GM12878 (cell line): ENCODE results near the gene WDR48. TPM values are rescaled to one million over a fixed set of nuclear protein-coding genes. Genes with fewer than 3 reads are reported as not detected.

Source experiments
- ATAC-seq: fragments of 200-7000 bp; cut with Tn5 transposase; 3 replicates; pipeline ENCODE4 v1.9.1; 2020; ENCODE audit warnings: mild to moderate bottlenecking, moderate library complexity
- BruUV-seq: library from RNA; stranded (reverse); fragments of 400-500 nt; replicated peaks from 2 replicates; lab custom pipeline; 2021; lab: Mats Ljungman, UMichigan
- CTCF ChIA-PET: fragments of 300-600 bp; sonication (Branson Sonifier 250); formaldehyde crosslinking; extraction: SDS; loops from one replicate; lab custom pipeline; 2021; ENCODE audit warnings: inconsistent platforms; lab: Yijun Ruan, JAX
- POLR2A ChIA-PET: fragments of 350-600 bp; formaldehyde crosslinking; extraction: SDS; loops from one replicate; lab custom pipeline; 2021; ENCODE audit warnings: inconsistent platforms; lab: Charles Lee
- RAD21 ChIA-PET: fragments of 300-600 bp; sonication (Branson Sonifier 250); formaldehyde crosslinking; loops from one replicate; lab custom pipeline; 2023; ENCODE audit warnings: antibody characterized with exemption; ENCODE audit not compliant: unreplicated experiment; lab: Charles Lee
- SMC1A ChIA-PET: fragments of 300-600 bp; sonication (Branson Sonifier 250); formaldehyde crosslinking; loops from one replicate; lab custom pipeline; 2023; ENCODE audit not compliant: unreplicated experiment, uncharacterized antibody; lab: Charles Lee
- DNase-seq: peaks from one replicate; pipeline ENCODE4 v3.0.0-alpha.2; 2011; ENCODE audit warnings: low read depth, low spot score
- FAIRE-seq: peaks from 3 replicates; lab custom pipeline; 2011; peaks lifted over from hg19 to GRCh38; lab: Jason Lieb, UNC
- H2AFZ ChIP-seq: 2 replicates; pipeline ENCODE4 v1.6.0; 2011; ENCODE audit warnings: low read depth, low read length, control low read depth; ENCODE audit not compliant: control insufficient read depth
- H3K27ac ChIP-seq: 2 replicates; pipeline ENCODE4 v1.5.1; 2011; ENCODE audit warnings: control low read depth; ENCODE audit not compliant: control insufficient read depth, insufficient read depth
- H3K27me3 ChIP-seq, 2 experiments: replicated peaks in 1 of 2; 2 replicates each; pipeline versions ENCODE4 v1.6.0 to v1.6.1; 2011; ENCODE audit warnings: low read length in 1 of 2; ENCODE audit not compliant: control insufficient read depth in 2 of 2, insufficient read depth in 2 of 2
- H3K36me3 ChIP-seq, 2 experiments: 2 replicates each; pipeline ENCODE4 v1.5.1; 2011; ENCODE audit warnings: low read length in 1 of 2; ENCODE audit not compliant: control insufficient read depth in 2 of 2, insufficient read depth in 2 of 2
- H3K4me1 ChIP-seq: 2 replicates; pipeline ENCODE4 v1.6.1; 2011; ENCODE audit warnings: mild to moderate bottlenecking, low read length, moderate library complexity, mixed read lengths; ENCODE audit not compliant: control insufficient read depth, insufficient read depth
- H3K4me2 ChIP-seq: 2 replicates; pipeline ENCODE4 v1.6.0; 2011; ENCODE audit warnings: control low read depth; ENCODE audit not compliant: control insufficient read depth, insufficient read depth
- H3K4me3 ChIP-seq: fragments of 200-600 bp; sonication (generic); 2 replicates; pipeline ENCODE4 v1.5.1; 2016
- H3K79me2 ChIP-seq: 2 replicates; pipeline ENCODE4 v1.6.0; 2011; ENCODE audit warnings: low read length; ENCODE audit not compliant: control insufficient read depth, insufficient read depth
- H3K9ac ChIP-seq: 2 replicates; pipeline ENCODE4 v1.8.0; 2011; ENCODE audit warnings: low read length, control low read depth, mixed read lengths; ENCODE audit not compliant: control insufficient read depth, insufficient read depth
- H3K9me3 ChIP-seq: replicated peaks from 3 replicates; pipeline ENCODE4 v1.5.1; 2011; ENCODE audit warnings: mild to moderate bottlenecking, low read length; ENCODE audit not compliant: control insufficient read depth, insufficient read depth
- H4K20me1 ChIP-seq: 2 replicates; pipeline ENCODE4 v1.6.0; 2011; ENCODE audit not compliant: control insufficient read depth, insufficient read depth
- BMI1 ChIP-seq: fragments of 450-650 bp; IDR thresholded peaks from 2 replicates; pipeline ENCODE4 v1.6.1; 2016; ENCODE audit warnings: mild to moderate bottlenecking, moderate library complexity, borderline replicate concordance
- CUX1 ChIP-seq: IDR thresholded peaks from 2 replicates; pipeline ENCODE4 v1.6.1; 2012; ENCODE audit warnings: improper control_type of control experiment, low read depth, low read length; ENCODE audit not compliant: insufficient replicate concordance
- DPF2 ChIP-seq: fragments of 450-650 bp; IDR thresholded peaks from 2 replicates; pipeline ENCODE4 v1.6.1; 2017; ENCODE audit warnings: mild to moderate bottlenecking
- FOXK2 ChIP-seq: fragments of 450-650 bp; IDR thresholded peaks from 2 replicates; pipeline ENCODE4 v1.6.1; 2017; ENCODE audit warnings: mild to moderate bottlenecking, moderate library complexity
- GABPA ChIP-seq: IDR thresholded peaks from 2 replicates; pipeline ENCODE4 v1.6.1; 2014; ENCODE audit warnings: antibody characterized with exemption, low read depth, mild to moderate bottlenecking, inconsistent platforms
- HDAC2 ChIP-seq: fragments of 200-600 bp; sonication (generic); IDR thresholded peaks from 2 replicates; pipeline ENCODE4 v1.6.1; 2017
- HDAC6 ChIP-seq: fragments of 200-600 bp; sonication (generic); IDR thresholded peaks from one replicate; pipeline ENCODE4 v1.8.0; 2017; ENCODE audit warnings: antibody characterized with exemption; ENCODE audit not compliant: unreplicated experiment
- LARP7 ChIP-seq: fragments of 450-650 bp; IDR thresholded peaks from 2 replicates; pipeline ENCODE4 v1.6.1; 2017; ENCODE audit warnings: mild to moderate bottlenecking
- MLLT1 ChIP-seq: fragments of 450-650 bp; IDR thresholded peaks from 2 replicates; pipeline ENCODE4 v1.6.1; 2016; ENCODE audit warnings: mild to moderate bottlenecking
- RUNX3 ChIP-seq: IDR thresholded peaks from 2 replicates; pipeline ENCODE4 v1.6.1; 2012; ENCODE audit warnings: low read length, inconsistent platforms
- SP1 ChIP-seq: IDR thresholded peaks from one replicate; pipeline ENCODE4 v1.6.1; 2011; ENCODE audit warnings: low read depth, low read length
- WGBS: methylation state at CpG from one replicate; pipeline ENCODE4 v1.1.6; 2016; ENCODE audit warnings: low lambda C conversion rate; ENCODE audit not compliant: insufficient replicate concordance, insufficient coverage; ENCODE audit errors: missing lambda C conversion rate; 5-methylcytosine and 5-hydroxymethylcytosine counted together
- in situ Hi-C: fragments of 300-500 bp; cut with MboI; formaldehyde crosslinking; loops from 9 replicates; pipeline ENCODE4 v1.14.3; 2018; ENCODE audit warnings: mixed read lengths
- intact Hi-C: fragments of 100-400 bp; cut with micrococcal nuclease; formaldehyde crosslinking; loops from one replicate; pipeline ENCODE4 v1.14.2; 2022; ENCODE audit not compliant: unreplicated experiment
- polyA plus RNA-seq, 11 experiments: library from polyadenylated mRNA; depleted of rRNA in 4 of 11; unstranded in 6 of 11; stranded (reverse) in 5 of 11; fragments of >200 nt; fragmentation: Nextera tagmentation in 4 of 11; fragmentation: Illumina TruSeq in 1 of 11; extraction: Ambion mirVana in 4 of 11; extraction: Trizol in 1 of 11; gene quantifications; 1 replicate in 1 of 11; 2 replicates in 10 of 11; pipeline versions ENCODE4 v1.2.1 to v1.2.3, GENCODE V29; 2011 to 2016; ENCODE audit warnings: inconsistent platforms in 2 of 11, missing spikeins in 2 of 11, low read depth in 1 of 11
- total RNA-seq, 4 experiments: library from RNA; depleted of rRNA in 3 of 4; stranded (reverse); fragments of >200 nt in 3 of 4; fragmentation: Illumina TruSeq in 1 of 4; extraction: Trizol in 1 of 4; gene quantifications; 2 replicates each; pipeline versions ENCODE4 v1.2.1 to v1.2.3, GENCODE V29; 2013 to 2021

WDR48 gene
- total and polyA plus RNA-seq, 10 of the 15 experiments (the other 5 are each of a cell fraction or from before 2014, with no cell fraction given): 16.8 to 43.8 (median 29.0) TPM

- H3K36me3 ChIP-seq: no peaks in the 10 kb centered on the region; a peak in 1 of 4 replicates
- TF ChIP-seq FOXK2 (no peak), BMI1 (no peak)
- no peaks in the 10 kb centered on the region for H4K20me1 ChIP-seq
- no peak for FAIRE-seq
- no peak for ATAC-seq
- 87% methylated on average over 7 of the region's 7 CpGs for WGBS
- no peaks in the 10 kb centered on the region for H3K79me2 ChIP-seq
- DNase-seq: no peak
- no peaks in the 10 kb centered on the region for H3K27me3 ChIP-seq
- ChIA-PET SMC1A (interaction anchor here (1.0 to 4.8 kb wide), 4 partner anchors 20 to 159 kb away, joined by 4 to 45 read pairs (median 24); partner anchors contain the start of gene XIRP1), RAD21 (interaction anchor here (3.3 kb wide), 1 partner anchor 162 kb away, joined by 14 read pairs; no protein-coding TSS in a partner anchor), POLR2A (no interaction called here), CTCF (interaction anchor here (0.6 to 3.2 kb wide), 3 partner anchors 20 to 159 kb away, joined by 3 to 15 read pairs (median 4); no protein-coding TSS in a partner anchor)
- intact Hi-C loops (no loop called here), in situ Hi-C loops (no loop called here)
- H3K4me3 ChIP-seq: no peak overlapping the region
- no TSS peak for BruUV-seq
- H2AFZ ChIP-seq: no peak overlapping the region
- peaks cover 15% of the 10 kb centered on the region for H3K4me1 ChIP-seq
- H3K9me3 ChIP-seq: no peaks in the 10 kb centered on the region
- H3K4me2 ChIP-seq: no peak overlapping the region
- no peak overlapping the region for H3K9ac ChIP-seq
- H3K27ac ChIP-seq: no peak overlapping the region
Measured at GRCh38 chr3:39128951-39129350, 77.1 kb downstream of the WDR48 start.

DNA sequence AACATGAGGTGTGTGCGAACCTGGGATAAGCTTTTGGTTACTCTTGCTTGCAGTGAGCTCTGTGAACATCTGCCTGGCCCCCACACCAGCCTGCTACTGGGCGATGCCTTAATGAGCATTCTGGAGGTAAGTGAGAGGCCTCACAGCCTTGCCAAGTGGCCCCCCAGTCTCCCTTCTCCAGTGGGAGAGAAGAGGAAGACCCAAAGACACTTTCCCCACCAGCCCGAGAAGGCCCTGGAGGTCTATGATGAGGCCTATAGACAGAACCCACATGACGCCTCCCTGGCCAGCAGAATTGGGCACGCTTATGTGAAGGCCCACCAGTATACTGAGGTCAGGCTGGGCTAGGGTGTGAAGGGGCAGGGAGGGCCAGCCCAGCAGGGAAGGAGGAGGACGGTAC, 78.2 kb downstream of the WDR48 start:
- Histone ChIP-seq H4K20me1 (no peaks in the 10 kb centered on the region), H3K9me3 (no peaks in the 10 kb centered on the region), H3K36me3 (no peaks in the 10 kb centered on the region; a peak in 1 of 4 replicates), H3K9ac (no peak overlapping the region), H3K4me1 (peaks cover 15% of the 10 kb centered on the region), H2AFZ (no peak overlapping the region), H3K4me2 (no peak overlapping the region), H3K79me2 (no peaks in the 10 kb centered on the region), H3K4me3 (no peak overlapping the region), H3K27ac (no peak overlapping the region), H3K27me3 (no peaks in the 10 kb centered on the region)
- ATAC-seq (no peak), DNase-seq (no peak), FAIRE-seq (no peak)
- ChIA-PET SMC1A (interaction anchor here (1.0 to 1.7 kb wide), 2 partner anchors 25 to 158 kb away, joined by 4 to 6 read pairs; no protein-coding TSS in a partner anchor), POLR2A (interaction anchor here (1.4 kb wide), 1 partner anchor 16 kb away, joined by 4 read pairs; no protein-coding TSS in a partner anchor), CTCF (interaction anchor here (1.0 to 3.2 kb wide), 2 partner anchors 48 to 158 kb away, joined by 3 to 15 read pairs; no protein-coding TSS in a partner anchor), RAD21 (interaction anchor here (0.6 kb wide), 1 partner anchor 86 kb away, joined by 5 read pairs; no protein-coding TSS in a partner anchor)
- BruUV-seq: no TSS peak
- in situ Hi-C loops (no loop called here), intact Hi-C loops (no loop called here)
- WGBS: 91% methylated on average over 6 of the region's 6 CpGs
- TF ChIP-seq LARP7: no peak
- TF ChIP-seq RUNX3: no peak
- TF ChIP-seq SP1: no peak
- TF ChIP-seq CUX1: no peak
- TF ChIP-seq HDAC6: no peak
- no peak for TF ChIP-seq MLLT1
- TF ChIP-seq HDAC2: no peak
- TF ChIP-seq GABPA: no peak
- no peak for TF ChIP-seq DPF2
